Stomach (tissue), 9 donors: Measurements from ENCODE around the gene PIEZO2. TPM values are rescaled to one million over a fixed set of nuclear protein-coding genes. Genes with fewer than 3 reads are reported as not detected.

Source experiments
- DNase-seq, 2 donors: peaks; one replicate each; pipeline versions ENCODE4 v3.0.0 to v3.0.0-alpha.2; 2013 to 2019
- H3K27ac ChIP-seq, 5 donors: fragments of 200-600 bp in 4 of 5; sonication (generic) in 4 of 5; one replicate each; pipeline ENCODE4 v1.5.1; 2013 to 2019; ENCODE audit warnings: mild to moderate bottlenecking in 1 of 5, moderate library complexity in 1 of 5
- H3K27me3 ChIP-seq, 3 donors: fragments of 200-600 bp; sonication (generic); one replicate each; pipeline ENCODE4 v1.5.1; 2017 to 2019; ENCODE audit warnings: mixed run types in 1 of 3
- H3K36me3 ChIP-seq, 4 donors: fragments of 200-600 bp; sonication (generic); 1 replicate in 3 of 4; 2 replicates in 1 of 4; pipeline ENCODE4 v1.5.1; 2016 to 2019
- H3K4me1 ChIP-seq, 4 donors: fragments of 200-600 bp; sonication (generic); one replicate each; pipeline ENCODE4 v1.5.1; 2016 to 2019
- H3K4me3 ChIP-seq, 4 donors: fragments of 200-600 bp; sonication (generic) in 3 of 4; one replicate each; pipeline ENCODE4 v1.5.1; 2016 to 2019; ENCODE audit warnings: mild to moderate bottlenecking in 1 of 4
- H3K9me3 ChIP-seq, 4 donors: fragments of 200-600 bp; sonication (generic); one replicate each; pipeline ENCODE4 v1.5.1; 2016 to 2019
- EP300 ChIP-seq: sonication (generic); formaldehyde crosslinking; IDR thresholded peaks from one replicate; pipeline ENCODE4 v1.6.1; 2017; ENCODE audit warnings: antibody characterized with exemption
- POLR2A ChIP-seq, 4 donors: fragments of 450-650 bp; IDR thresholded peaks; one replicate each; pipeline ENCODE4 v1.6.1; 2016; ENCODE audit warnings: antibody characterized with exemption in 4 of 4, control low read depth in 2 of 4, mild to moderate bottlenecking in 1 of 4, moderate library complexity in 1 of 4
- POLR2AphosphoS5 ChIP-seq, 3 donors: sonication (generic); formaldehyde crosslinking; IDR thresholded peaks; one replicate each; pipeline ENCODE4 v1.6.1; 2016; ENCODE audit warnings: antibody characterized with exemption in 3 of 3
- WGBS, 5 donors: extraction: QIAGEN DNeasy Blood & Tissue Kit in 3 of 5; methylation state at CpG; one replicate each; pipeline versions ENCODE4 v1.1.5 to v1.1.7; 2013 to 2018; 5-methylcytosine and 5-hydroxymethylcytosine counted together
- intact Hi-C: fragments of 100-400 bp; cut with DNase I; formaldehyde crosslinking; loops from one replicate; pipeline ENCODE4 v1.15.1; 2023; ENCODE audit warnings: low total_unique reads
- polyA plus RNA-seq, 3 donors: library from polyadenylated mRNA; stranded (reverse); fragments of 200-250 nt; gene quantifications; one replicate each; pipeline ENCODE4 v1.2.3, GENCODE V29; 2013
- total RNA-seq, 5 donors: library from RNA; depleted of rRNA; stranded (reverse); fragments of >200 nt; gene quantifications; one replicate each; pipeline versions ENCODE4 v1.1.0 to v1.2.3, GENCODE V29; 2014 to 2016
- TF ChIP-seq, protein P1 (sequence below), 7 experiments: fragments of 450-650 bp in 4 of 7; fragments of 200-600 bp in 3 of 7; sonication (generic) in 3 of 7; IDR thresholded peaks; one replicate each; pipeline ENCODE4 v1.5.1; 2016 to 2019; ENCODE audit warnings: antibody characterized with exemption in 7 of 7, control low read depth in 2 of 7, mild to moderate bottlenecking in 1 of 7
- donor health status: healthy with polysubstance abuse.
- donor health status: Bipolar disorder and iron deficiency.
- donor health status: healthy.

Gene PIEZO2
- total and polyA plus RNA-seq, 8 donors: 0.30 to 45.3 (median 2.5) TPM

DNA sequence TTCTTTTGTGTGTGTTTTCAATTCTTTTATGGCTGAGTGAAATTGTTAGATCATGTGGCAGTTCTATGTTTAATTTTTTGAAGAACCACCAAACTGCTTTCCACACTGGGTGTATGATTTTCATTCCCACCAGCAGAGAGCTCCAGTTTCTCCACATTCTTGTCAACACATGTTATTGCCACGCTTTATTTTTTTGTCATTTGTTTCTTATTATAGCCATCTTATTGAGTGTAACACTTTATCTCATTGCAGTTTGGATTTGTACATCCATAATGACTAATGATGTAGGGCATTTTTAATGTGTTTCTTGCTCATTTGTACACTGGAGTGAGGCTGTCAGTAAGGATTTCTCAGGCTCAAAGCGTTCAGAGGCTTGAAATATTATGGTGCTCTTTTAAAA is 184.2 kb downstream of the PIEZO2 start:
- Histone ChIP-seq H3K27ac (no peak overlapping the region), H3K4me3 (no peak overlapping the region), H3K4me1 (no peaks in the 10 kb centered on the region), H3K36me3 (no peaks in the 10 kb centered on the region), H3K9me3 (no peaks in the 10 kb centered on the region), H3K27me3 (no peaks in the 10 kb centered on the region)
- WGBS, 5 donors: 51 to 69% (median 62%) methylated on average over 2 of the region's 2 CpGs
- TF ChIP-seq POLR2AphosphoS5 (IDR thresholded peaks at IDR 0.05) (no peak), EP300 (no peak), POLR2A (IDR thresholded peaks at IDR 0.05) (no peak)
- TF ChIP-seq, protein P1, sequence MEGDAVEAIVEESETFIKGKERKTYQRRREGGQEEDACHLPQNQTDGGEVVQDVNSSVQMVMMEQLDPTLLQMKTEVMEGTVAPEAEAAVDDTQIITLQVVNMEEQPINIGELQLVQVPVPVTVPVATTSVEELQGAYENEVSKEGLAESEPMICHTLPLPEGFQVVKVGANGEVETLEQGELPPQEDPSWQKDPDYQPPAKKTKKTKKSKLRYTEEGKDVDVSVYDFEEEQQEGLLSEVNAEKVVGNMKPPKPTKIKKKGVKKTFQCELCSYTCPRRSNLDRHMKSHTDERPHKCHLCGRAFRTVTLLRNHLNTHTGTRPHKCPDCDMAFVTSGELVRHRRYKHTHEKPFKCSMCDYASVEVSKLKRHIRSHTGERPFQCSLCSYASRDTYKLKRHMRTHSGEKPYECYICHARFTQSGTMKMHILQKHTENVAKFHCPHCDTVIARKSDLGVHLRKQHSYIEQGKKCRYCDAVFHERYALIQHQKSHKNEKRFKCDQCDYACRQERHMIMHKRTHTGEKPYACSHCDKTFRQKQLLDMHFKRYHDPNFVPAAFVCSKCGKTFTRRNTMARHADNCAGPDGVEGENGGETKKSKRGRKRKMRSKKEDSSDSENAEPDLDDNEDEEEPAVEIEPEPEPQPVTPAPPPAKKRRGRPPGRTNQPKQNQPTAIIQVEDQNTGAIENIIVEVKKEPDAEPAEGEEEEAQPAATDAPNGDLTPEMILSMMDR (IDR thresholded peaks at IDR 0.05): no peak
- intact Hi-C loops: no loop called here
- no peak for DNase-seq

DNA sequence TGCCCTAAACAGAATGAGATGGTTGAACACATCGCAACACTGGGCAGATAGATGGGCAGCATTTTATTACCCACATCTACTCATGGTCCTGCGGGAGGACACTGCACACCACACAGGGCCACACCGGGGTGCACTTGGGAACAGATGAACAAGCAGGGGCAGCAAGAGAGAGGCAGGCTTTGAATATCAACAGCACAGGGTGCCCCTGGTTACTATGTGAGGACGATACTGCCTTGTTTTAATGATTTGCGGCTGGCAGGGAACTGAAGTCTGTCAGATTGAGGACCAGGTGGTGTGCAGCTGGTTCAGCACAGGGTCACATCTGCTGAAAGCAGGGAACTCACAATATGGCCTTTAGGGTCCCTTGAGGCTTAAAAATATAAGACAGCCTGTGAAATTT is 195.7 kb downstream of the PIEZO2 start:
- no peaks in the 10 kb centered on the region for H3K36me3 ChIP-seq
- no peak overlapping the region for H3K4me3 ChIP-seq
- WGBS, 5 donors: 82 to 89% (median 86%) methylated on average over 5 of the region's 5 CpGs
- DNase-seq: peak in 1 of 2 donors; percentile 25
- H3K9me3 ChIP-seq: no peaks in the 10 kb centered on the region
- no peaks in the 10 kb centered on the region for H3K27me3 ChIP-seq
- intact Hi-C loops: no loop called here
- no peak overlapping the region for H3K27ac ChIP-seq
- no peaks in the 10 kb centered on the region for H3K4me1 ChIP-seq
- TF ChIP-seq, protein P1 (IDR thresholded peaks at IDR 0.05): no peak
- TF ChIP-seq EP300: no peak
- no peak for TF ChIP-seq POLR2AphosphoS5 (IDR thresholded peaks at IDR 0.05)
- no peak for TF ChIP-seq POLR2A (IDR thresholded peaks at IDR 0.05)

DNA sequence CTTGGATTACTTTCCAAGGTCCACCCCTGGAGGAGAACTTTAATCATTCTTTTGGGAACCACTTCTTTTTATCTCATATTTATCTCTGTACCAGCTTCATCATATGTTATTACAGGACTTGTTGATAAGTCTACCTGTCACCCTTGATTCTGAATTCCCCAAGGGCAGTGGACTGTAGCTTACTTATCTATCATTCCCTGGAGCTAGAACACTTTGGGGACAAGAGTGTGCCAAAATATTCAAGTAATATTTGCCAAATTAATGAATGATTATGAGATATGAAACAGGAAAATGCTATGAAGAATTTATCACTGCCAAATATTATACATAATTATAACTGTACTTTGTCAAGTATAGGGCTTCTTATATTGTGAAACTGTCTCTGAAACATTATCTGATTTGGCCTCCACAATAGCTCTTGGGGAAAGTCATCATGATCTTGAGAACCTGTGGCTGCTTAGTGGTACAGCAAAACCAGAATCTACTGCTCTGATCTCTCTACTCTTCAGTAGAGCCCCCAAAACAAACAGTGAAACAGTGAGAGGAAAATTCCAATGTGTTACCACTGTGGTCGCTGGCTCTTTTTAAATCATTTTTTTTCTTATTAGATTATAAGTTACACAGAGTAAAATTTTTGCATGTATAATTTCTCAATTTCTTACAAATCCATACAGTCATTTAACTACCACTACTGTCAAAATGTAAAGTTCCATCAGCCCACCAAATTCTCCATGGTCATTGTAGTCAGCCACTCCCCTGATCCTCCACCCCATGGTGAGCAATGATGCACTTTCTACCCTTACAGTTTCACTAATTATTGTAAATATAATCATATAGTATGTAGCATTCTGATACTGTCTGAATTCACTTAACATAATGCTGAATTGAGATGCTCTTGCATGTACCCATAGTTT is 197.5 kb downstream of the PIEZO2 start:
- no peaks in the 10 kb centered on the region for H3K4me1 ChIP-seq
- whole genome bisulfite sequencing, 5 donors: 82 to 86% (median 85%) methylated on average over 1 of the region's 1 CpG
- TF ChIP-seq, protein P1 (IDR thresholded peaks at IDR 0.05): no peak
- TF ChIP-seq EP300 (no peak), POLR2A (IDR thresholded peaks at IDR 0.05) (no peak), POLR2AphosphoS5 (IDR thresholded peaks at IDR 0.05) (no peak)
- H3K4me3 ChIP-seq: no peak overlapping the region
- H3K27me3 ChIP-seq: no peaks in the 10 kb centered on the region
- no peak for DNase-seq
- peaks cover 0 to 6% (median 0%) of the 10 kb centered on the region in 4 donors for H3K9me3 ChIP-seq
- intact Hi-C loops: no loop called here
- no peak overlapping the region for H3K27ac ChIP-seq
- no peaks in the 10 kb centered on the region for H3K36me3 ChIP-seq

DNA sequence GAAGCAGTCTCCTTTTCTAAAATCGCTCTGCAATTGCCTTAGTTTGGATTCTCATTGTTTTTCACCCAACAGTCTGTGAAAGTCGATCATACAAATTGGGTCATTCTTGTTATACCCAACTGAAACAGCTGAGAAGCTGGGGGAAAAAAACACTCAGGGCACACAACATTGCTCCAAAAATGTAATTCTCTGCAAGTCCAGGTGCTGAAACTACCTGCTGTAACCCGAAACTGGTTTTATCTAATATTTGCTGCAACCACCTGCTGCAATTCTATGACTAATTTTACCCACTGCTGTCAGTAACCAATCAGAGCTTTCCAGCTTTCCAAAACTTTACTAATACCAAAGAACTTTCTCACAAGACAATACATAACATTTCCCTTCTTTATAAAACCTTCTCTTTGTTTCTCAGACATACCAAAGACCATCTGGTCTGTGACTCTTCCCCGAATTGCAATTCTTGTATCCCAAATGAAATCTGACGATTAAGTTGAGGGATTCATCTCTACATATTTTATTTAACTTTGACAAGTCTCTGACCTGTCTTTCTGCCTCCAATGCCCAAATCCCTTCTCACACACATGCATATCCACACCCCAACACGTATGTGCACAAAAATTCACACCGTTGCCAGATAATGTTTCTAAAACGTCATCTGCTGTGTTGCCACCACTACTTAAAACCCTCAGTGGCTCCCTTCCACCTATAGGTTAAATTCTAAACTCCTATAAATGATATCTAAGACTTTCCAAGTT is 198.3 kb downstream of the PIEZO2 start:
- intact Hi-C loops: no loop called here
- H3K4me1 ChIP-seq: no peaks in the 10 kb centered on the region
- no peaks in the 10 kb centered on the region for H3K27me3 ChIP-seq
- no peak for TF ChIP-seq EP300
- TF ChIP-seq POLR2A (IDR thresholded peaks at IDR 0.05): no peak
- no peak for TF ChIP-seq POLR2AphosphoS5 (IDR thresholded peaks at IDR 0.05)
- TF ChIP-seq, protein P1 (IDR thresholded peaks at IDR 0.05): no peak
- no peak overlapping the region for H3K4me3 ChIP-seq
- 70 to 77% (median 75%) methylated on average over 8 of the region's 8 CpGs for WGBS, 5 donors
- H3K9me3 ChIP-seq: peaks cover 2 to 13% (median 7%) of the 10 kb centered on the region in 4 donors
- no peaks in the 10 kb centered on the region for H3K36me3 ChIP-seq
- H3K27ac ChIP-seq: no peak overlapping the region
- DNase-seq: no peak
